HepG2 (cell line): Measurements from ENCODE around the gene ANK3. TPM values are rescaled to one million over a fixed set of nuclear protein-coding genes. Genes with fewer than 3 reads are reported as not detected.

ENCODE experiments used
- ATAC-seq: fragments of 200-7000 bp; cut with Tn5 transposase; 3 replicates; pipeline ENCODE4 v1.9.1; 2020; ENCODE audit warnings: mild to moderate bottlenecking, moderate library complexity
- BruUV-seq: library from RNA; stranded (reverse); fragments of 400-500 nt; replicated peaks from 2 replicates; lab custom pipeline; 2021; lab: Mats Ljungman, UMichigan
- CTCF ChIA-PET: fragments of 300-600 bp; formaldehyde crosslinking; extraction: SDS; loops from one replicate; lab custom pipeline; 2021; ENCODE audit warnings: low total read pairs, inconsistent platforms, low intra/inter-chr PET ratio; lab: Yijun Ruan, JAX
- POLR2A ChIA-PET: fragments of 350-600 bp; sonication (Branson Sonifier 250); formaldehyde crosslinking; loops from one replicate; lab custom pipeline; 2020; ENCODE audit warnings: antibody characterized with exemption, inconsistent platforms; lab: Yijun Ruan, JAX
- DNase-seq: peaks from one replicate; pipeline ENCODE4 v3.0.0-alpha.2; 2015; ENCODE audit warnings: low spot score
- FAIRE-seq: peaks from 3 replicates; lab custom pipeline; 2011; peaks lifted over from hg19 to GRCh38; lab: Jason Lieb, UNC
- H2AFZ ChIP-seq: one replicate; pipeline ENCODE4 v1.6.1; 2011; ENCODE audit warnings: low read length, inconsistent platforms
- H3K27ac ChIP-seq: fragments of 300-600 bp; 3 replicates; pipeline ENCODE4 v1.8.0; 2011; ENCODE audit warnings: mixed run types, mild to moderate bottlenecking, mixed read lengths, low read length, inconsistent platforms; ENCODE audit not compliant: insufficient read depth; ENCODE audit errors: extremely low read length
- H3K27me3 ChIP-seq, 2 experiments: fragments of 200-600 bp in 1 of 2; 2 replicates in 1 of 2; 3 replicates in 1 of 2; pipeline versions ENCODE4 v1.6.0 to v1.8.0; 2011; ENCODE audit warnings: low read length in 2 of 2, mild to moderate bottlenecking in 2 of 2, moderate library complexity in 2 of 2, inconsistent platforms in 1 of 2; ENCODE audit not compliant: insufficient read depth in 2 of 2, control insufficient read depth in 1 of 2
- H3K36me3 ChIP-seq, 2 experiments: fragments of 200-600 bp in 1 of 2; replicated peaks in 1 of 2; 2 replicates in 1 of 2; 3 replicates in 1 of 2; pipeline versions ENCODE4 v1.5.1 to v1.8.0; 2011; ENCODE audit warnings: low read length in 2 of 2, inconsistent platforms in 1 of 2; ENCODE audit not compliant: insufficient read depth in 2 of 2, control insufficient read depth in 1 of 2
- H3K4me1 ChIP-seq: 2 replicates; pipeline ENCODE4 v1.5.1; 2012; ENCODE audit warnings: low read length, inconsistent platforms; ENCODE audit not compliant: insufficient read depth
- H3K4me2 ChIP-seq: 2 replicates; pipeline ENCODE4 v1.6.0; 2011; ENCODE audit warnings: low read depth, low read length, inconsistent platforms
- H3K4me3 ChIP-seq, 3 experiments: fragments of 200-600 bp in 1 of 3; sonication (generic), shearing (Covaris generic) in 1 of 3; replicated peaks in 1 of 3; 2 replicates each; pipeline ENCODE4 v1.5.1; 2011 to 2016; ENCODE audit warnings: low read length in 3 of 3, inconsistent platforms in 2 of 3, low read depth in 2 of 3, mild to moderate bottlenecking in 2 of 3, control low read depth in 1 of 3, mixed read lengths in 1 of 3; ENCODE audit not compliant: insufficient read depth in 1 of 3
- H3K79me2 ChIP-seq: one replicate; pipeline ENCODE4 v1.6.1; 2011; ENCODE audit warnings: low read length, inconsistent platforms; ENCODE audit not compliant: insufficient read depth
- H3K9ac ChIP-seq: 2 replicates; pipeline ENCODE4 v1.6.0; 2011; ENCODE audit warnings: mild to moderate bottlenecking, low read depth, low read length, inconsistent platforms; ENCODE audit not compliant: insufficient read depth
- H3K9me3 ChIP-seq: 2 replicates; pipeline ENCODE4 v1.5.1; 2012; ENCODE audit warnings: mild to moderate bottlenecking, low read length
- H4K20me1 ChIP-seq: 2 replicates; pipeline ENCODE4 v1.6.0; 2011; ENCODE audit warnings: inconsistent platforms, mild to moderate bottlenecking, low read length, moderate library complexity; ENCODE audit not compliant: insufficient read depth
- HMG20A ChIP-seq: IDR thresholded peaks from 2 replicates; pipeline ENCODE4 v1.6.1; 2016; ENCODE audit warnings: borderline replicate concordance
- NFIC ChIP-seq: IDR thresholded peaks from 2 replicates; pipeline ENCODE4 v1.6.1; 2012; ENCODE audit warnings: mild to moderate bottlenecking, low read length, inconsistent platforms
- PCBP2 ChIP-seq: fragments of 200-400 bp; formaldehyde crosslinking; optimal IDR thresholded peaks from 2 replicates; pipeline ENCODE3; 2018; ENCODE audit warnings: low read length, low read depth; ENCODE audit not compliant: poor library complexity, severe bottlenecking
- POLR2AphosphoS5 ChIP-seq: IDR thresholded peaks from 2 replicates; pipeline ENCODE4 v1.6.1; 2012; ENCODE audit warnings: low read depth, low read length
- SKI ChIP-seq: fragments of 450-650 bp; IDR thresholded peaks from one replicate; pipeline ENCODE4 v1.6.1; 2018; ENCODE audit warnings: mild to moderate bottlenecking; ENCODE audit not compliant: partially characterized antibody
- SMAD9 ChIP-seq: sonication (generic); formaldehyde crosslinking; IDR thresholded peaks from 2 replicates; pipeline ENCODE4 v1.5.1; 2020; ENCODE audit warnings: mild to moderate bottlenecking, missing genetic modification reagents
- ZNF180 ChIP-seq: sonication (generic); formaldehyde crosslinking; IDR thresholded peaks from 2 replicates; pipeline ENCODE4 v1.4.0; 2020; ENCODE audit warnings: low read depth, missing genetic modification reagents, borderline replicate concordance
- ZNF256 ChIP-seq: sonication (generic); formaldehyde crosslinking; conservative IDR thresholded peaks from 2 replicates; pipeline ENCODE4 v1.4.0; 2020; ENCODE audit warnings: missing genetic modification reagents
- ZNF563 ChIP-seq: sonication (generic); formaldehyde crosslinking; IDR thresholded peaks from 2 replicates; pipeline ENCODE4 v1.8.0; 2022; ENCODE audit warnings: mild to moderate bottlenecking, moderate library complexity, missing genetic modification reagents
- ZNF607 ChIP-seq: sonication (generic); formaldehyde crosslinking; IDR thresholded peaks from 2 replicates; pipeline ENCODE4 v1.5.1; 2020; ENCODE audit warnings: missing genetic modification reagents, mild to moderate bottlenecking, borderline replicate concordance
- ZNF720 ChIP-seq: sonication (generic); formaldehyde crosslinking; IDR thresholded peaks from 2 replicates; pipeline ENCODE4 v1.4.0; 2020; ENCODE audit warnings: missing genetic modification reagents
- whole genome bisulfite sequencing: methylation state at CpG from one replicate; pipeline ENCODE4 v1.1.6; 2017; ENCODE audit warnings: low lambda C conversion rate; 5-methylcytosine and 5-hydroxymethylcytosine counted together
- in situ Hi-C: cut with HindIII; loops from 2 replicates; pipeline ENCODE4 v1.10.0; 2017; ENCODE audit warnings: low pct_unique_long_range_greater_than_20kb; ENCODE audit not compliant: extremely low pct_ligation_motif_present
- intact Hi-C: fragments of 100-400 bp; cut with micrococcal nuclease; formaldehyde crosslinking; loops from one replicate; pipeline ENCODE4 v1.10.0; 2022; ENCODE audit not compliant: unreplicated experiment
- polyA plus RNA-seq, 8 experiments: library from polyadenylated mRNA; depleted of rRNA in 3 of 8; stranded (reverse) in 7 of 8; unstranded in 1 of 8; fragments of >200 nt; fragmentation: Illumina TruSeq in 4 of 8; extraction: Trizol in 4 of 8; gene quantifications; 2 replicates each; pipeline versions ENCODE4 v1.2.1 to v1.2.3, GENCODE V29; 2011 to 2016; ENCODE audit warnings: low read depth in 4 of 8, missing spikeins in 1 of 8, mixed read lengths in 1 of 8; ENCODE audit not compliant: insufficient read depth in 1 of 8
- total RNA-seq, 5 experiments: library from RNA; depleted of rRNA; stranded (reverse); fragments of >200 nt; fragmentation: Illumina TruSeq; extraction: Trizol; gene quantifications; 2 replicates each; pipeline ENCODE4 v1.2.3, GENCODE V29; 2016; ENCODE audit warnings: low read depth in 1 of 5
- TF ChIP-seq, protein P1 (sequence below): sonication (generic); formaldehyde crosslinking; conservative IDR thresholded peaks from 2 replicates; pipeline ENCODE4 v1.4.0; 2020; ENCODE audit warnings: mild to moderate bottlenecking, missing genetic modification reagents, moderate library complexity

Gene ANK3
- total and polyA plus RNA-seq, 2 of the 13 experiments (the other 11 are each of a cell fraction or from before 2014, with no cell fraction given), result not detected

GRCh38 chr10:60282771-60283353 lies 106.8 kb downstream of the ANK3 start (continued):
- TF ChIP-seq SKI (peak; percentile 81), HMG20A (CRISPR knock-in tag) (peak; percentile 70; the same call in 1 of the 2 replicates)
- TF ChIP-seq, protein P1, sequence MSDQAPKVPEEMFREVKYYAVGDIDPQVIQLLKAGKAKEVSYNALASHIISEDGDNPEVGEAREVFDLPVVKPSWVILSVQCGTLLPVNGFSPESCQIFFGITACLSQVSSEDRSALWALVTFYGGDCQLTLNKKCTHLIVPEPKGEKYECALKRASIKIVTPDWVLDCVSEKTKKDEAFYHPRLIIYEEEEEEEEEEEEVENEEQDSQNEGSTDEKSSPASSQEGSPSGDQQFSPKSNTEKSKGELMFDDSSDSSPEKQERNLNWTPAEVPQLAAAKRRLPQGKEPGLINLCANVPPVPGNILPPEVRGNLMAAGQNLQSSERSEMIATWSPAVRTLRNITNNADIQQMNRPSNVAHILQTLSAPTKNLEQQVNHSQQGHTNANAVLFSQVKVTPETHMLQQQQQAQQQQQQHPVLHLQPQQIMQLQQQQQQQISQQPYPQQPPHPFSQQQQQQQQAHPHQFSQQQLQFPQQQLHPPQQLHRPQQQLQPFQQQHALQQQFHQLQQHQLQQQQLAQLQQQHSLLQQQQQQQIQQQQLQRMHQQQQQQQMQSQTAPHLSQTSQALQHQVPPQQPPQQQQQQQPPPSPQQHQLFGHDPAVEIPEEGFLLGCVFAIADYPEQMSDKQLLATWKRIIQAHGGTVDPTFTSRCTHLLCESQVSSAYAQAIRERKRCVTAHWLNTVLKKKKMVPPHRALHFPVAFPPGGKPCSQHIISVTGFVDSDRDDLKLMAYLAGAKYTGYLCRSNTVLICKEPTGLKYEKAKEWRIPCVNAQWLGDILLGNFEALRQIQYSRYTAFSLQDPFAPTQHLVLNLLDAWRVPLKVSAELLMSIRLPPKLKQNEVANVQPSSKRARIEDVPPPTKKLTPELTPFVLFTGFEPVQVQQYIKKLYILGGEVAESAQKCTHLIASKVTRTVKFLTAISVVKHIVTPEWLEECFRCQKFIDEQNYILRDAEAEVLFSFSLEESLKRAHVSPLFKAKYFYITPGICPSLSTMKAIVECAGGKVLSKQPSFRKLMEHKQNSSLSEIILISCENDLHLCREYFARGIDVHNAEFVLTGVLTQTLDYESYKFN (CRISPR knock-in tag), result 0 out of 2 replicates have a peak, but pooled peaks have one; percentile 23

GRCh38 chr10:60281792-60282353 lies 107.8 kb downstream of the ANK3 start:
- H3K27ac ChIP-seq, result no peak overlapping the region
- no peak for ATAC-seq
- in situ Hi-C loops, result no loop called here

More at GRCh38 chr10:60281792-60282353, 107.8 kb downstream of the ANK3 start:
- H3K79me2 ChIP-seq, result no peaks in the 10 kb centered on the region
- H3K27me3 ChIP-seq, result peaks cover 0 to 6% of the 10 kb centered on the region in 2 experiments; a peak in 1 of 5 replicates
- H3K4me2 ChIP-seq, result no peak overlapping the region
- no peaks in the 10 kb centered on the region for H3K9me3 ChIP-seq
- BruUV-seq, result no TSS peak
- peaks cover 2% of the 10 kb centered on the region; the same call in 1 of the 2 replicates for H4K20me1 ChIP-seq
- H3K4me1 ChIP-seq, result peaks cover 12% of the 10 kb centered on the region
- CTCF ChIA-PET, result no interaction called here
- DNase-seq (no peak), FAIRE-seq (no peak)
- no peak overlapping the region for H2AFZ ChIP-seq
- intact Hi-C loops, result no loop called here
- TF ChIP-seq NFIC, result no peak
- no peak for TF ChIP-seq ZNF607 (CRISPR knock-in tag)
- no peak for TF ChIP-seq SMAD9 (CRISPR knock-in tag)
- TF ChIP-seq ZNF563 (CRISPR knock-in tag), result no peak
- TF ChIP-seq ZNF180 (CRISPR knock-in tag), result no peak
- TF ChIP-seq POLR2AphosphoS5, result no peak
- TF ChIP-seq PCBP2, result no peak
- TF ChIP-seq ZNF720 (CRISPR knock-in tag), result no peak
- no peak for TF ChIP-seq ZNF256 (CRISPR knock-in tag)
- H3K36me3 ChIP-seq, result no peaks in the 10 kb centered on the region
- WGBS, result 36% methylated on average over 6 of the region's 6 CpGs
- no peak overlapping the region for H3K9ac ChIP-seq
- POLR2A ChIA-PET, result no interaction called here
- H3K4me3 ChIP-seq, result no peak overlapping the region
